Skeletal muscle satellite cell (primary cell): ENCODE data around the gene OLIG3.

Source experiments
- H3K27me3 ChIP-seq: 2 replicates; pipeline ENCODE4 v1.7.0; 2013; ENCODE audit warnings: low read length; ENCODE audit not compliant: control insufficient read depth, insufficient read depth
- H3K36me3 ChIP-seq: 2 replicates; pipeline ENCODE4 v1.7.0; 2013; ENCODE audit warnings: mild to moderate bottlenecking, control low read depth, low read length; ENCODE audit not compliant: insufficient read depth
- H3K4me1 ChIP-seq: 2 replicates; pipeline ENCODE4 v1.7.0; 2013; ENCODE audit warnings: low read length; ENCODE audit not compliant: control insufficient read depth, insufficient read depth
- H3K4me2 ChIP-seq: 2 replicates; pipeline ENCODE4 v1.7.0; 2013; ENCODE audit warnings: mild to moderate bottlenecking, low read length
- H3K4me3 ChIP-seq: 2 replicates; pipeline ENCODE4 v1.7.0; 2013; ENCODE audit warnings: low read length
- H3K9ac ChIP-seq: 2 replicates; pipeline ENCODE4 v1.7.0; 2013; ENCODE audit warnings: mild to moderate bottlenecking, low read depth, low read length, moderate library complexity
- H3K9me3 ChIP-seq: replicated peaks from 2 replicates; pipeline ENCODE4 v1.7.0; 2013; ENCODE audit warnings: mild to moderate bottlenecking, control low read depth, low read length

Gene OLIG3

DNA sequence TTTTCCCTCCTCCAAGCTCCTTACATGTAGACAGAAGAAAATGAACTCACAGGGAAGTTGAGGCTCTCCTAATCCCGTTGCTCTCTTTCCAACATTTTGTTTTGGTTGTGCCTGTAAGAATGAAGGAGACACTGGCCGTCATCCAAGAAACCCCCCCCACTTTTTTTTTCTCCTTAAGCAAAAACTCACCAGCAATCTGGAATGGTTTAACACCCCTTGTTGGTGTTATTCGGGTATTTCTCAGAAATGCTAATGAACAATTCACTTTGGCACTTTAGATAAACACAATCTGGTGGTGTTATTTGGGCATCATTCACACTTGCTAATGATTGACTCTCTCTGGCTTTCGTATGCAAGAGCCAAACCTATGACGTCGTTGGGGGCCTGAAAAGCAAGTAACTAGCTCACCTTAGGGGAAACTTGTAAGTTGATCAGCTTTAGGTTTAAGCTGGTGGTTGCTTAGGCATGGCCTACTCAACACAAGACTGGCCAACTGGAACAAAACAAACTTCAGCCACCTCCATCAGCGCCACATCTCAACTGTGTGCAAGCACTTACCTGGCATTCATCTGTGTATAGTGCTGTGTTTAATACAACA is 24.3 kb upstream of the OLIG3 start:
- H3K4me1 ChIP-seq, result no peaks in the 10 kb centered on the region
- no peaks in the 10 kb centered on the region for H3K9me3 ChIP-seq
- no peak overlapping the region for H3K9ac ChIP-seq
- peaks cover 58% of the 10 kb centered on the region for H3K27me3 ChIP-seq
- H3K4me3 ChIP-seq, result no peak overlapping the region
- no peaks in the 10 kb centered on the region for H3K36me3 ChIP-seq
- no peak overlapping the region for H3K4me2 ChIP-seq

DNA sequence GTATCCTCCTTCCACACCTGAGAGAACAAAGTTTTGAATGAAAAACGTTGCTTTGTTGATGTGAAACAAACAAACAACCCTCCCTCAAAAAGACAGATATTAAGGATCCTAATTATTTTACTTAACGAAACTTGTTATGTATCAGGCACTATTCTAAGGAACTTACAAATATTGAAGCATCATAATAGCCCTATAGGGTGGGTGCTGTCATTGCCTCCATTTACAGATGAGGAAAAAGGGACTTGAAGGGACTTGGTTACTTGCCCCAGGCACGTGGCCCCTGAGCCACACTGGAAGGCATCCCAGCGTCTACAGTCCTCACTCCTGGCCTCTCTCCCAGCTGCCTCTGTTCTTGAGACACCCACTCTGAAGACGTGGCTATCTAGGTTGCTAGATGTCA is 20.2 kb upstream of the OLIG3 start:
- Histone ChIP-seq H3K9ac (no peak overlapping the region), H3K4me2 (no peak overlapping the region), H3K9me3 (no peaks in the 10 kb centered on the region), H3K27me3 (peaks cover 66% of the 10 kb centered on the region), H3K4me1 (no peaks in the 10 kb centered on the region), H3K4me3 (no peak overlapping the region), H3K36me3 (no peaks in the 10 kb centered on the region)

DNA sequence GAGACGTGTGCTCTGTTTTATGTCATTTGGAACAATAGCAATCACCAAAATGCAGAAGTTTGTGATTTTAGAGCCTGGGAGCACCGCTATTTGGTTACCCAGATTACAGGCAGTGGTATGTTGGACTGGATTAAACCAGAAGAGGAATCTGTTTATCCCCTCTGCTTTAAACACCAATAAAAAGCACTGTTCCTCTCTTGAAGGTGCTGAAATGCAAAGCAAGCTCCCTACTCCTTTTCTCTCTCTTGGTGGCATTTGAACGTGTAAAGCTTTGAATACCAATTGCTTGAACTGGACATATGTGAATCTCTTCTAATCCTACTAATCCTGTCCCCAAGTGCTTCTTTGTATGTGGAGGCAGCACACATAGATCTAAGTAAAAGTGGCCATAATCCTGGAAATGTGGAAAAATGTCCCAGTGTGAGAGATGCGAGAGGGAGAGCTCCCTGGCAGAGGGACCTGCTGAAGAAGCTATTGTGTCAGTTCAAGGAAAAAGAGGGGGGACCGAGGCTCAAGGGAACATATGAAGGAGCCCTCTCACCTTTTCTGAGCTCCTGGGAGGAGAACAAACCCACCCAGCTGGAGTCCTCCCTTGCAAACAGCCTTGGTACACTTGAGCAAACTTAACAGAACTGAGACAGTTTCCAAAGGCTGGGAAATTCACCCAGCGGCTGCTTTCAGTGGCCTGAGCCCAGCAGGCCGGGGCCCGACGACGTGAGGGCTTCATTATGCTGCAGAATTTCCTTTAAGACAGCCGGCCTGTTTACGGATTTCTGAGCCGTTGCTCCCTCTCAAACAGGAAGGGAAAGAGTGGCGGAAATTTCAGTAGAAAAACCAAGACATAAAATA is 18.8 kb upstream of the OLIG3 start:
- Histone ChIP-seq H3K36me3 (no peaks in the 10 kb centered on the region), H3K4me2 (no peak overlapping the region), H3K4me1 (no peaks in the 10 kb centered on the region), H3K4me3 (no peak overlapping the region), H3K9me3 (no peaks in the 10 kb centered on the region), H3K9ac (no peak overlapping the region), H3K27me3 (peaks cover 67% of the 10 kb centered on the region)

DNA sequence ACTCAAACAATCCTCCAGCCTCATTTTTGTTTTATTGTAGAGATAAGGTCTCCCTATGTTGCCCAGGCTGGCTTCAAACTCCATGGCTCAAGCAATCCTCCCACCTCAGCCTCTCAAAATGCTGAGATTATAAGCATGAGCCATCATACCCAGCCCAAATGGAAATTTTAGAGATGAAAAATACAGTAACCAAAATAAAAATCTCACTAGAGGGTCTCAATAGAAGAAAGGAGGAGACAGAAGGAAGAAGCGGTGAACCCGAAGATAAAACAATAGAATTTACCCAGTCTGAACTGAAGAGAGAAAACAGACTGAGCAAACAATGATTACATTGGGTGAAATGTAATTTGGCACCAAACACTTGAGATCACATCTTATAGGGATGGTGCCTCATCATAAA is 16.7 kb upstream of the OLIG3 start:
- Histone ChIP-seq H3K4me1 (no peaks in the 10 kb centered on the region), H3K4me3 (no peak overlapping the region), H3K27me3 (peaks cover 55% of the 10 kb centered on the region), H3K9ac (no peak overlapping the region), H3K4me2 (no peak overlapping the region), H3K9me3 (no peaks in the 10 kb centered on the region), H3K36me3 (no peaks in the 10 kb centered on the region)

DNA sequence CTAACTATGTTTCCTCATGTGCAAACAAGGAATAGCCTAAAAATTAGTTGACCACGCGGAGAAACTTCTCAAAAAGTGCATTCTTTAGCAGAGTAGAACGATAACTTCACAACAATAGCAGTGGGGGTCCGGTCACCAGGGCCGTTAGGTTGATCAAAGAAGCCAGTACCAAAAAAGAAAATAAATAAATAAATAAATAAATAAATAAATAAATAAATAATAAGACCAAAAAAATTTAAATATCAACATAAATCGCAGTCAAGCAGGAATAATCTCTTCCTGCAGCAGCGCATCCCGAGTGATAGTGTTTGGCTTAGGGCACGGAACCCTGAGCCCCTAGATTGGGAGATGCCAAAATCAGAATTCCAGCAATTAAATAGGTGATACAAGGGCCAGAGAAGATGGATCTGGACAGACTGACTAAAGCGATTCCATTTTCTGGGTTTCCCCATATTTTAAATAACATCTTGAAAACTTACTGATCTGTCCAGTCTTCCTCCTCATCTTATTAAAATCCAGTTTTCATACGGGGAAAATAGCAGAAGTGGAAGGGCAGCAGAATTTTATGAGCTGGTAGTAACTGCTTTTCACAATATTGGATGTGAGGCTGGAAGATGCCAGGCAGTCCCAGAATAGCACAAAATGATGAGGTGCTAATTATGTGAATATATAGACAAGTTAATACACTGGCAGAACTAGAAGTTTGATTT is 4.4 kb upstream of the OLIG3 start:
- no peaks in the 10 kb centered on the region for H3K36me3 ChIP-seq
- peaks cover 6% of the 10 kb centered on the region for H3K4me1 ChIP-seq
- H3K9ac ChIP-seq, result no peak overlapping the region
- H3K4me3 ChIP-seq, result no peak overlapping the region
- H3K27me3 ChIP-seq, result peaks cover 92% of the 10 kb centered on the region
- H3K4me2 ChIP-seq, result no peak overlapping the region
- H3K9me3 ChIP-seq, result no peaks in the 10 kb centered on the region

DNA sequence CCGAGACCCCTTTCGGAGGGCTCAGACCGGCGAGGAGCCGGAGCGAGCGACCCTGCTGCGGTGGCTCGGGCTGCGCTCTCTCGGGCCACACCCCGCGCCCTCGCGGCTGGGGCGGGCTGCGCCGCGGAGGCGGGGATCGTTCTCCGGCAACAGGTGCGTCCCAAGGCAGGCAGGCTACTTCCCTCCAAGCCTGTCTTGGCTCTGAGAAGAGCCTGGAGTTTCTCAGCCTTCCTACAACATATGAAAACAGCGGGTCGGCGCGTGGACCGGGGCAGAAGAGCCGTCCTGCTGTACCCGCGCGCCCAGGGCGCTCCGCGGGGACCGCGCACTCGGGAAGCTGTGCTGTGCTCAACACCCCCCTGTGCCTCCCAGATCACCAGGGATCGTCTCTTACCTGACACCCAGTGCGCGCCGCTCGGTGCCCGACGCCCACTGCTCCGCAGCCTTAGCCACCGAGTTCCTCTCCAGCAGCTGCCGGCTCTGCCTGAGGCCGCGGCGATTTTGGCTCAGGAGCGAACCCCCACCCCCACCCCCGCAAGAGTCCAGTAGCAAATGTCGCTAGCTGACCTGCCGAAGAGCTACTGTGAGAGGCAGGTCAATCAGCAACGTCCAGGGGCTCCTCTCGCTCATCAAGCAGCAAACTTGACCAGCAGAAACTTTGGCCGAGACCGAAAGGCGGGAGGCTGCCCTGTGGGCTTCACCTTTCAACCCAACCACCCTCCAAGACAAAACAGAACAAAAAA is 3.7 kb upstream of the OLIG3 start:
- peaks cover 6% of the 10 kb centered on the region for H3K4me1 ChIP-seq
- H3K4me2 ChIP-seq, result peak overlapping the region; percentile 32
- peaks cover 92% of the 10 kb centered on the region for H3K27me3 ChIP-seq
- no peak overlapping the region for H3K9ac ChIP-seq
- H3K36me3 ChIP-seq, result no peaks in the 10 kb centered on the region
- H3K4me3 ChIP-seq, result no peak overlapping the region
- H3K9me3 ChIP-seq, result no peaks in the 10 kb centered on the region

DNA sequence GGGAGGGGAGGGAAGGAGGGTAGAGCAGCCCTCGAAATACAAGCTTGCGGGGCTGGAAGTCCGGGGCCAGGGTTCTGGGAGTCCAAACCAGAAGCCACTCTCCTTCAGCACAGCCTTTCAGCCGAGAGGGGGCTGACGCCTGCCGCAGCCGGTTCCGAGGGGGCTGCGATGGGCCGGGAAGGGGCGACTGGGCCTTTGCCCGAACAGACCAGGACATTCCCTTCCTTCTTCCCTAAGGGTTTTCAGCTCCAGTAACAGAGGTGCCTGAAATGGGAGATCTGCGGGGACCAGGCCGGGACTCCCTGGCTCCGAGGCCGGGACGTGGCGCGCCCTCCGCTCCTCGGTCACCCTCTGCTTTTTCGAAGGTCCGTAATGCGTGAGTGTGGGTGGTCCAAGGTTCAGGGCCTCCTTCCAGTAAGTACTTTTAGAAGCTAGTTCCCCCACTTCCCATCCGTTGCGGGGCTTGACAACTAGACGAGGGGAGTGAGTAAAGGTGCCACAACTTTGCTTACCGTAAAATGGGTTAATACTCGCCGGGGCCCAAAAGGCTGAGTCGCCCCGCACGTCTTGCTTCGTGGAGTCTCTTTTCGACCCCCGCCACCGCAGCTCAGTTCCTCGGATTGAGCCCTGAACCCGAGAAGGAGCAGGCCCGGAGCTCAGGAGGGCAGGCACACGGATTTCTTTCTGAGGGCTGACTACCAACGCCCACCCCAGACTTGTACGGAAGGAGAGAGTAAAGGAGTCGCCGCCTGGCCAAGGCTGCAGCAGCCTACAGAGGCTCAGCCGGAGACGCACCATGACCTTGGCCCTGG is 2.9 kb upstream of the OLIG3 start:
- Histone ChIP-seq H3K36me3 (no peaks in the 10 kb centered on the region), H3K4me1 (peaks cover 6% of the 10 kb centered on the region), H3K27me3 (peaks cover 94% of the 10 kb centered on the region), H3K9me3 (no peaks in the 10 kb centered on the region), H3K4me2 (peak overlapping the region; percentile 32), H3K4me3 (no peak overlapping the region), H3K9ac (no peak overlapping the region)

DNA sequence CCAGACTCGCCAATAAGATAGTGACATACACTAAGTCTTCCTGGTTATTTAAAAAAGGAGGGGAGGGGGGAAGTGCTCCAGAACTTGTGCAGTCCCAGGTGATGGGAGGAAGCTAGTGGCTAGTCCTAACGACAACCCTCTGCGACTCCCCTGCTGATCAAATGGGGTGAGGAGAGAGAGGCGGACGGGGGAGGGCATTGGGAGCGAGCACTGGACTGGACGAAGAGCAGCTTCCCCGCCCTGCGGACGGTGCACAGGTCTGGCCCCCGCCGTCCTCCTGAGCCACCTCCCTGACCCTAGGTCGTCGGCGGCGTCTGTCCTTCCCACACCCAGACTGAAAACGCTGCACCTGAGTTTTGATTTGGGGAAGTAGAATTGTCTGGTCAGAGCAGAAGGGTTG is 2.2 kb upstream of the OLIG3 start:
- Histone ChIP-seq H3K27me3 (peaks cover 96% of the 10 kb centered on the region), H3K9me3 (no peaks in the 10 kb centered on the region), H3K4me2 (no peak overlapping the region), H3K36me3 (no peaks in the 10 kb centered on the region), H3K4me3 (no peak overlapping the region), H3K4me1 (peaks cover 6% of the 10 kb centered on the region), H3K9ac (no peak overlapping the region)

DNA sequence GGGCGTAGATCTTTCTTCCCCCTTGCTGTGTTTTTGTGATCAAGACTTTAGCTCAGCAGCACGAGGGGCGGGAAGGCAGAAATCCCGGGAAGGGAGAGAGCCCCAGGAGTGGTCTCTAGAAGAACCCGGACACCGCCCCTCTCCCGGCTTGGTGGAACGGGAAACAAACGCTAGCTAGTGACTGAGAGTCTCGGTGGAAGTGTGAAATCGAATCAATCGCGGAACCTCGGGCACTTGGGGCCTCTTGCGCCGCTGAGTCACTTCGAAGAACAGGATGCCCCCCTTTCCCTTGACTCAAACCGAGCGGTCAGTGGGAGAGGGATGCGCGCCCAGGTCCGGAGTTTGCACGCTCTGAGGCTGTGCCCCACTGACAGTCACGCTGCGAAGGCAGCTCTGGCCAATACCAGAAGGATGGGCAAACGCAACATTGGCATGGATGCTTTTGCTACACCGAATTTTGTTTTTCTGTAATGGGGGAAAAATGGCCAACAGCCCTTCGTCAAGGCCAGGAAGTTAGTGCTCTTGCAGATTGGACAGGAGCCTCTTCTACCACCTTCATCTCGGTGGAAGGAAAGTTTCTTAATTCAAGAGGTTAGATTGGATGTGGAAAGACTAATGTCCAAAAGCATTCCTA is 1.6 kb upstream of the OLIG3 start:
- H3K4me1 ChIP-seq, result peaks cover 6% of the 10 kb centered on the region

DNA sequence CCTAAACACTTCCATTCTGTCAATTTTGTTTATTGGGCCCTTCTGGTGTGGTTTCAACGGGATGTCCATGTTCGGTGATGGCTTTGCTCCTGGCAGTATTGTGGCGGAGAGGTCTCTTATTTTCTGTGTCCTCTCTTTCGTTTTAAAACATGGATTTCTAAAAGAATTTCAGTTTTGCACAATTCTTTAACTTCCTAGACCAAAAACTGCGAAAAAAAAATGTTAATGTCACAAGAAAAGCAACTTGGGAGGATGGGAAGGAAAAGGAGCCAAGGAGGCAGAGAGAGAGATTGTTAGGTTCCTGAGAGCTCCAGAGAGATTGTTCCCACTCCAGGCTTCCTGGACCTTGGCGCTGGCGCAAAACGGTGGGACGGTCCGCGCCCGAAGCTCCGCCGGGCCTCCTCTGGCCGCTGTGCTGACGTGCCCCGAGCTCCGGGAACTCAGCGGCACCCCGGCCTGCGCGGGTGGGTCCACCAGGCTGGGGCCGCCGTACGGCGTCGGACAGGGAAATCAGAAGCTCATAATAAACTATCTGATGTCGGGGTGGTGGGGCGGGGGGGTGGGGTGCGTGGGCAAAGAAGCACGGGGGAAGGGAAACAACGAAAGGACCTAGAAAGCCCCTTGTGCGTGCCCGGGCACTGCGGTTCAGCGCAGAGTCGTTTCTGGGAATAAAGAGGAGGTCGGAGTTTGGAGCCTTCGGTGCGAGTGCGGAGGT is 951 bp upstream of the OLIG3 start:
- no peak overlapping the region for H3K4me3 ChIP-seq
- no peaks in the 10 kb centered on the region for H3K9me3 ChIP-seq
- no peak overlapping the region for H3K9ac ChIP-seq
- peaks cover 96% of the 10 kb centered on the region for H3K27me3 ChIP-seq
- no peaks in the 10 kb centered on the region for H3K36me3 ChIP-seq
- H3K4me2 ChIP-seq, result no peak overlapping the region
- H3K4me1 ChIP-seq, result peaks cover 6% of the 10 kb centered on the region

More for the DNA sequence above, 1.6 kb upstream of the OLIG3 start:
- Histone ChIP-seq H3K27me3 (peaks cover 96% of the 10 kb centered on the region), H3K4me3 (no peak overlapping the region), H3K4me2 (no peak overlapping the region), H3K36me3 (no peaks in the 10 kb centered on the region), H3K9me3 (no peaks in the 10 kb centered on the region), H3K9ac (no peak overlapping the region)
